Glutamatergic neuron (in vitro differentiated cells): ENCODE data around the gene CCDC127. TPM values are rescaled to one million over a fixed set of nuclear protein-coding genes. Genes with fewer than 3 reads are reported as not detected.
"Not testable (repeated sequence)": the region's sequence is repeated elsewhere in the genome, so short reads cannot be mapped to it uniquely, and the experiment has no call there.

ENCODE experiments used
- DNase-seq: peaks from one replicate; pipeline ENCODE4 v3.0.0; 2022
- H3K27ac Mint-ChIP-seq: one replicate; pipeline ENCODE4 v1.8.0; 2020; ENCODE audit warnings: mild to moderate bottlenecking, mixed read lengths, inconsistent platforms; ENCODE audit not compliant: unreplicated experiment
- H3K27me3 Mint-ChIP-seq: one replicate; pipeline ENCODE4 v1.8.0; 2020; ENCODE audit warnings: mild to moderate bottlenecking, moderate library complexity, mixed read lengths, inconsistent platforms; ENCODE audit not compliant: unreplicated experiment
- H3K36me3 Mint-ChIP-seq: one replicate; pipeline ENCODE4 v1.8.0; 2020; ENCODE audit warnings: mild to moderate bottlenecking, mixed read lengths, inconsistent platforms; ENCODE audit not compliant: unreplicated experiment
- H3K4me1 Mint-ChIP-seq: one replicate; pipeline ENCODE4 v1.8.0; 2020; ENCODE audit warnings: mild to moderate bottlenecking, low read depth, mixed read lengths, inconsistent platforms; ENCODE audit not compliant: unreplicated experiment
- H3K4me3 Mint-ChIP-seq: one replicate; pipeline ENCODE4 v1.8.0; 2020; ENCODE audit warnings: mild to moderate bottlenecking, mixed read lengths, inconsistent platforms; ENCODE audit not compliant: unreplicated experiment
- H3K9me3 Mint-ChIP-seq: one replicate; pipeline ENCODE4 v1.8.0; 2020; ENCODE audit warnings: mild to moderate bottlenecking, moderate library complexity, mixed read lengths, inconsistent platforms; ENCODE audit not compliant: unreplicated experiment
- total RNA-seq: library from RNA; stranded (reverse); fragmentation: NEBNext Ultra II Directional; extraction: Animal tissue kit (Norgen Biotek cat#: 25700); gene quantifications from one replicate; pipeline ENCODE4 v1.2.1, GENCODE V29; 2021; ENCODE audit not compliant: unreplicated experiment
- TF ChIP-seq, protein P1 (sequence below): fragments of 200-600 bp; sonication (generic); IDR thresholded peaks from one replicate; pipeline ENCODE4 v1.5.0; 2021; ENCODE audit not compliant: partially characterized antibody, unreplicated experiment

Gene CCDC127
- total RNA-seq, 1 donor from 2014 or later: 11.9 TPM

DNA sequence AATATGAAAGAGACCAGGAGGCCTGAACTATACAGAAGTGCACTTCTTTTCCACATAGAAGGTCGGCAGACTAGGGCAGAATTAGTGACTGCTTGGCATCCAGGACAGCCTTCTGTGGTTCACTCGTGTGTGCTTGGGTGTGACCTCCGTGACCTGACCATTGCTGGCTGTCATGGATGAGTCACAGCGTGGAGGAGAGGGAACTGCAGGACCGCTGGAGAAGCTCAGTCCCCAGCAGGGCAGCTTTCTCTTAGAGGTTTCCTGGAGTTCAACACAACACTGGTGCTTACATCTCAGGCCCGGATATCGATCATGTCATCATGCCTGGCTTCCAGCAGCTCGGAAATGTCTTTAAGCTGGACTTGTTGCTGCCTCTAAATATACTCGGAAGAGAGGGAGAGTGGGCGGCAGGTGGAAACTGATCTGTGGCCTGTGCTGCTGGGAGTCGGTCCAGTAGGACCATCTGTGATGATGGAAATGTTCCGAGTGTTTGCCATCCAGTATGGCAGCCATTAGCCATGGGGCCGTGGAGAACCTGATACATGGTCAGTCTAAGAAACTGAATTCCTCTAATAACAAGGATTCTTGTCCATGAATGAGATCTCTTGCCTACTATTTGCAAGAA lies 23.2 kb upstream of the CCDC127 start:
- not testable (repeated sequence) for H3K4me3 Mint-ChIP-seq, H3K9me3 Mint-ChIP-seq, H3K27me3 Mint-ChIP-seq, H3K27ac Mint-ChIP-seq, DNase-seq, H3K4me1 Mint-ChIP-seq
- peaks cover 25% of the 10 kb centered on the region for H3K36me3 Mint-ChIP-seq

- not testable (repeated sequence) for H3K27ac Mint-ChIP-seq, H3K4me3 Mint-ChIP-seq, H3K9me3 Mint-ChIP-seq, H3K4me1 Mint-ChIP-seq, H3K27me3 Mint-ChIP-seq, DNase-seq
- H3K36me3 Mint-ChIP-seq: peaks cover 25% of the 10 kb centered on the region
These were observed 22.6 kb upstream of the CCDC127 start for GRCh38 chr5:240550-240949.

DNA sequence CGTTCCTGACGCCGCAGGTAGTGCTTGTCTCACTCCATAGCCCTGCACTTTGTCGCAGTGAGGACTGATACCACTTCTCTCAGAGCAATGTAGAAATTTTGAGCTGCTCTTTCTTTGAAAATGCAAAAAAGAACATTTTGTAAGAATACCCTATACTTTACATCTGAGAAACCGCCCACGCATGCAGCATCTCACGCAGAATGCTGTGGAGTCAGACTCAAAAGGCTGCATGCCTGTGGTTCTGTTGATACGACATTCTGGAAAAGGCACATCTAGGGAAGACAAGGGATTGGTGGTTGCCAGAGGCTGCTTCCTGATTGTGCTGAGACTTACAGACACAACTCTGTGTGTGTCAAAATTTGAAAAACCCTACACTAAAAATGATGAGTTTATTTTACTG lies 20.0 kb upstream of the CCDC127 start:
- not testable (repeated sequence) for H3K27me3 Mint-ChIP-seq, H3K27ac Mint-ChIP-seq, DNase-seq, H3K9me3 Mint-ChIP-seq, H3K4me1 Mint-ChIP-seq, H3K4me3 Mint-ChIP-seq
- H3K36me3 Mint-ChIP-seq: peaks cover 24% of the 10 kb centered on the region

DNA sequence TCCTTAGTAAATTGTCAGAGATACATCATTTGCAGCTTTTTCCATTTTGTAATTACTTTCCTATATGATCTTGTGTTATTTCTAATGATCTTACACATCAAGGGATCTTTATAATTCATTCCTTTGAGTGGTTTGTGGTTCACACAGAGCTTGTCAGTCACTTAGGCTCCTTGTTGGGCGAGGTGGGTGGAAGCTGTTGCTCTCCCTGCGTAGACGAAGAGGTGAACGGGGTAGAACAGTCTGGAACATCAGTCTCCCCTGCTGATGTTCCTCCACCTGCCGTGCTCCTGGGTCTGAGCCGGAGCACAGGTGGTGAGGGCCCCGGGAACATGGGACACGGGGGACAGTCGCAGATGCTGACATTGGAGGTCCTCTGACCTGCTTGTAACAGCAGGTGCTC lies 17.6 kb upstream of the CCDC127 start:
- not testable (repeated sequence) for H3K27me3 Mint-ChIP-seq, H3K4me3 Mint-ChIP-seq, H3K36me3 Mint-ChIP-seq

DNA sequence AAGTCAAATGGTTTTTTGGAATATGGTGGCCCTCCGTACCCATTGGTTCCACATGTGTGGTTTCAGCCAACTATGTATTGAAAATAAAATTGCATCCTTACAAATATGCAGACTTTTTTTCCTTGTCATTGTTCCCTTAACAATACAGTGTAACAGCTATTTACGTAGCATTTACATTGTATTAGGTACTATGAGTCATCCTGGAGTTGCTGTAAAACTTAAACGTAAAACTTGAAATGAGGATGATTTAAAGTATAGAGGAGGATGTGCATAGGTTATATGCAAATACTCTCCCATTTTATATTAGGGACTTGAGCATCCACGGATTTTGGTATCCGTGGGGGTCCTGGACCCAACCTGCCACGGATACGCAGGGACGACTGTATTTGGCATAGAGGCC lies 16.5 kb upstream of the CCDC127 start:
- H3K27me3 Mint-ChIP-seq: no peaks in the 10 kb centered on the region
- no peaks in the 10 kb centered on the region for H3K36me3 Mint-ChIP-seq
- no peak overlapping the region for H3K4me3 Mint-ChIP-seq
- no peak for DNase-seq
- no peak overlapping the region for H3K27ac Mint-ChIP-seq
- no peaks in the 10 kb centered on the region for H3K9me3 Mint-ChIP-seq
- TF ChIP-seq, protein P1, sequence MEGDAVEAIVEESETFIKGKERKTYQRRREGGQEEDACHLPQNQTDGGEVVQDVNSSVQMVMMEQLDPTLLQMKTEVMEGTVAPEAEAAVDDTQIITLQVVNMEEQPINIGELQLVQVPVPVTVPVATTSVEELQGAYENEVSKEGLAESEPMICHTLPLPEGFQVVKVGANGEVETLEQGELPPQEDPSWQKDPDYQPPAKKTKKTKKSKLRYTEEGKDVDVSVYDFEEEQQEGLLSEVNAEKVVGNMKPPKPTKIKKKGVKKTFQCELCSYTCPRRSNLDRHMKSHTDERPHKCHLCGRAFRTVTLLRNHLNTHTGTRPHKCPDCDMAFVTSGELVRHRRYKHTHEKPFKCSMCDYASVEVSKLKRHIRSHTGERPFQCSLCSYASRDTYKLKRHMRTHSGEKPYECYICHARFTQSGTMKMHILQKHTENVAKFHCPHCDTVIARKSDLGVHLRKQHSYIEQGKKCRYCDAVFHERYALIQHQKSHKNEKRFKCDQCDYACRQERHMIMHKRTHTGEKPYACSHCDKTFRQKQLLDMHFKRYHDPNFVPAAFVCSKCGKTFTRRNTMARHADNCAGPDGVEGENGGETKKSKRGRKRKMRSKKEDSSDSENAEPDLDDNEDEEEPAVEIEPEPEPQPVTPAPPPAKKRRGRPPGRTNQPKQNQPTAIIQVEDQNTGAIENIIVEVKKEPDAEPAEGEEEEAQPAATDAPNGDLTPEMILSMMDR: no peak
- H3K4me1 Mint-ChIP-seq: no peaks in the 10 kb centered on the region

More for the DNA sequence above, 17.6 kb upstream of the CCDC127 start:
- not testable (repeated sequence) for H3K4me1 Mint-ChIP-seq, DNase-seq, H3K9me3 Mint-ChIP-seq, H3K27ac Mint-ChIP-seq

DNA sequence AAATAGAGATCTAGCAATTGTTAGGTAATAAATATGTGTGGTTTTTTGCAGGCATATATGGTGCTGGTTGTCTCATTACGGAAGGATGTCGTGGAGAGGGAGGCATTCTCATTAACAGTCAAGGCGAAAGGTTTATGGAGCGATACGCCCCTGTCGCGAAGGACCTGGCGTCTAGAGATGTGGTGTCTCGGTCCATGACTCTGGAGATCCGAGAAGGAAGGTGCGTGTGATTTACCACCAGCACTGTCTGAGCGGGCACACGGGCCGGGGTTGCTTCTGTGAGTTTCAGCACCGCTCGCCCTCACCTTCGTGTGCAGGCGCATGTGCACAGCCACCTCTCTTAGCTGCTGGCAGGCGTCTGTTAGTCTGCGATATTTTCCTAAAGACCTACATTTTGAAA lies 15.5 kb upstream of the CCDC127 start:
- H3K9me3 Mint-ChIP-seq, H3K4me1 Mint-ChIP-seq, DNase-seq, H3K4me3 Mint-ChIP-seq, H3K36me3 Mint-ChIP-seq, H3K27me3 Mint-ChIP-seq, H3K27ac Mint-ChIP-seq: not testable (repeated sequence)

- H3K4me3 Mint-ChIP-seq: no peak overlapping the region
- no peaks in the 10 kb centered on the region for H3K4me1 Mint-ChIP-seq
- H3K9me3 Mint-ChIP-seq: no peaks in the 10 kb centered on the region
- TF ChIP-seq, protein P1: no peak
- no peaks in the 10 kb centered on the region for H3K36me3 Mint-ChIP-seq
- no peak for DNase-seq
- H3K27me3 Mint-ChIP-seq: no peaks in the 10 kb centered on the region
- no peak overlapping the region for H3K27ac Mint-ChIP-seq
These were observed 13.7 kb upstream of the CCDC127 start for GRCh38 chr5:231661-232060.
